Activated naive CD4-positive, alpha-beta T cell treated with anti-CD3 and anti-CD28 coated beads for 36 hours (primary cell): ENCODE data around the gene STRAP. TPM values are rescaled to one million over a fixed set of nuclear protein-coding genes. Genes with fewer than 3 reads are reported as not detected.
"Not testable (repeated sequence)": the region's sequence is repeated elsewhere in the genome, so short reads cannot be mapped to it uniquely, and the experiment has no call there.

ENCODE experiments used
- CTCF ChIA-PET: fragments of 350-600 bp; sonication (Branson Sonifier 250); formaldehyde crosslinking; loops from one replicate; lab custom pipeline; 2021; ENCODE audit warnings: antibody characterized with exemption; lab: Charles Lee
- DNase-seq: peaks from one replicate; pipeline ENCODE4 v3.0.0-alpha.2; 2020
- H3K27ac Mint-ChIP-seq: one replicate; pipeline ENCODE4 v1.8.0; 2021; ENCODE audit warnings: mild to moderate bottlenecking, mixed read lengths
- H3K27me3 Mint-ChIP-seq: one replicate; pipeline ENCODE4 v1.8.0; 2021; ENCODE audit warnings: low read depth, mixed read lengths
- H3K36me3 Mint-ChIP-seq: one replicate; pipeline ENCODE4 v1.8.0; 2021; ENCODE audit warnings: low read depth, mixed read lengths
- H3K4me1 Mint-ChIP-seq: one replicate; pipeline ENCODE4 v1.8.0; 2021; ENCODE audit warnings: low read depth, mixed read lengths
- H3K4me3 Mint-ChIP-seq: one replicate; pipeline ENCODE4 v1.8.0; 2021; ENCODE audit warnings: mild to moderate bottlenecking, moderate library complexity, mixed read lengths
- H3K9me3 Mint-ChIP-seq: one replicate; pipeline ENCODE4 v1.8.0; 2021; ENCODE audit warnings: mixed read lengths
- intact Hi-C: fragments of 100-400 bp; cut with micrococcal nuclease; formaldehyde crosslinking; loops from one replicate; pipeline ENCODE4 v1.15.1; 2023
- total RNA-seq, 2 experiments: library from RNA; stranded (reverse); gene quantifications; one replicate each; pipeline ENCODE4 v1.2.3, GENCODE V29; 2021

Gene STRAP
- total RNA-seq, 2 experiments from 2014 or later = 131 to 133 TPM

- H3K9me3 Mint-ChIP-seq = peaks cover 8% of the 10 kb centered on the region
These were observed 49.4 kb downstream of the STRAP start for GRCh38 chr12:15931590-15932053.

GRCh38 chr12:15932327-15932726 is 50.1 kb downstream of the STRAP start:
- H3K27ac Mint-ChIP-seq = no peak overlapping the region
- DNase-seq = no peak
- H3K36me3 Mint-ChIP-seq = peaks cover 13% of the 10 kb centered on the region
- H3K9me3 Mint-ChIP-seq = peaks cover 8% of the 10 kb centered on the region
- intact Hi-C loops = no loop called here
- CTCF ChIA-PET = no interaction called here
- H3K4me1 Mint-ChIP-seq = peaks cover 8% of the 10 kb centered on the region
- H3K27me3 Mint-ChIP-seq = no peaks in the 10 kb centered on the region
- no peak overlapping the region for H3K4me3 Mint-ChIP-seq

More at GRCh38 chr12:15931590-15932053, 49.4 kb downstream of the STRAP start:
- intact Hi-C loops = no loop called here
- no peak for DNase-seq
- H3K4me1 Mint-ChIP-seq = peaks cover 8% of the 10 kb centered on the region
- H3K27me3 Mint-ChIP-seq = no peaks in the 10 kb centered on the region
- peaks cover 13% of the 10 kb centered on the region for H3K36me3 Mint-ChIP-seq
- peak overlapping the region; percentile 0 for H3K27ac Mint-ChIP-seq
- CTCF ChIA-PET = no interaction called here
- H3K4me3 Mint-ChIP-seq = no peak overlapping the region

GRCh38 chr12:15932971-15933370 is 50.8 kb downstream of the STRAP start:
- CTCF ChIA-PET = no interaction called here
- Mint-ChIP-seq H3K4me1 (peaks cover 8% of the 10 kb centered on the region), H3K9me3 (peaks cover 8% of the 10 kb centered on the region), H3K4me3 (no peak overlapping the region), H3K36me3 (peaks cover 13% of the 10 kb centered on the region), H3K27me3 (no peaks in the 10 kb centered on the region), H3K27ac (no peak overlapping the region)
- DNase-seq = no peak
- intact Hi-C loops = no loop called here

GRCh38 chr12:15933751-15934150 is 51.6 kb downstream of the STRAP start:
- intact Hi-C loops = no loop called here
- Mint-ChIP-seq H3K4me3 (no peak overlapping the region), H3K27me3 (no peaks in the 10 kb centered on the region), H3K9me3 (peaks cover 9% of the 10 kb centered on the region), H3K4me1 (peaks cover 7% of the 10 kb centered on the region), H3K27ac (no peak overlapping the region), H3K36me3 (peaks cover 13% of the 10 kb centered on the region)
- CTCF ChIA-PET = no interaction called here
- DNase-seq = no peak

- no peak overlapping the region for H3K4me3 Mint-ChIP-seq
- H3K36me3 Mint-ChIP-seq = peaks cover 16% of the 10 kb centered on the region
- CTCF ChIA-PET = no interaction called here
- intact Hi-C loops = no loop called here
- H3K27ac Mint-ChIP-seq = no peak overlapping the region
- H3K27me3 Mint-ChIP-seq = no peaks in the 10 kb centered on the region
- DNase-seq = no peak
- H3K4me1 Mint-ChIP-seq = peaks cover 2% of the 10 kb centered on the region
- peaks cover 15% of the 10 kb centered on the region for H3K9me3 Mint-ChIP-seq
These were observed 54.6 kb downstream of the STRAP start for GRCh38 chr12:15936751-15937150.

- Mint-ChIP-seq H3K36me3 (peaks cover 20% of the 10 kb centered on the region), H3K4me1 (no peaks in the 10 kb centered on the region), H3K27me3 (no peaks in the 10 kb centered on the region), H3K27ac (no peak overlapping the region), H3K9me3 (peaks cover 19% of the 10 kb centered on the region), H3K4me3 (no peak overlapping the region)
- intact Hi-C loops = no loop called here
- DNase-seq = no peak
- CTCF ChIA-PET = interaction anchor here (1.1 kb wide), 1 partner anchor 81 kb away, joined by 3 read pairs; no protein-coding TSS in a partner anchor
These were observed 55.7 kb downstream of the STRAP start for GRCh38 chr12:15937902-15938301.

- H3K27me3 Mint-ChIP-seq = no peaks in the 10 kb centered on the region
- DNase-seq = no peak
- H3K27ac Mint-ChIP-seq = no peak overlapping the region
- peaks cover 18% of the 10 kb centered on the region for H3K36me3 Mint-ChIP-seq
- H3K4me1 Mint-ChIP-seq = no peaks in the 10 kb centered on the region
- H3K4me3 Mint-ChIP-seq = no peak overlapping the region
- H3K9me3 Mint-ChIP-seq = peaks cover 17% of the 10 kb centered on the region
- intact Hi-C loops = no loop called here
- CTCF ChIA-PET = interaction anchor here (1.0 to 1.1 kb wide), 2 partner anchors 12 to 82 kb away, joined by 3 read pairs; no protein-coding TSS in a partner anchor
These were observed 56.9 kb downstream of the STRAP start for GRCh38 chr12:15939111-15939510.

- DNase-seq = no peak
- Mint-ChIP-seq H3K36me3 (peaks cover 24% of the 10 kb centered on the region), H3K4me3 (no peak overlapping the region), H3K27ac (no peak overlapping the region), H3K9me3 (peaks cover 24% of the 10 kb centered on the region), H3K4me1 (no peaks in the 10 kb centered on the region), H3K27me3 (no peaks in the 10 kb centered on the region)
- CTCF ChIA-PET = no interaction called here
- intact Hi-C loops = no loop called here
These were observed 60.3 kb downstream of the STRAP start for GRCh38 chr12:15942475-15942874.

- DNase-seq, intact Hi-C loops, H3K4me1 Mint-ChIP-seq, H3K27ac Mint-ChIP-seq, H3K27me3 Mint-ChIP-seq, H3K4me3 Mint-ChIP-seq, CTCF ChIA-PET: not testable (repeated sequence)
- peaks cover 29% of the 10 kb centered on the region for H3K36me3 Mint-ChIP-seq
- H3K9me3 Mint-ChIP-seq = peaks cover 29% of the 10 kb centered on the region
These were observed 61.3 kb downstream of the STRAP start for GRCh38 chr12:15943519-15943918.

GRCh38 chr12:15948461-15948860 is 66.3 kb downstream of the STRAP start:
- CTCF ChIA-PET, H3K27me3 Mint-ChIP-seq, H3K27ac Mint-ChIP-seq, H3K4me3 Mint-ChIP-seq, DNase-seq, intact Hi-C loops, H3K4me1 Mint-ChIP-seq: not testable (repeated sequence)
- H3K36me3 Mint-ChIP-seq = peaks cover 16% of the 10 kb centered on the region
- peaks cover 13% of the 10 kb centered on the region for H3K9me3 Mint-ChIP-seq

Other genes starting within 250 kb of the STRAP start
- gene EPS8, start 93.0 kb upstream of the STRAP start, total RNA-seq = 1 to 10 TPM; 3.2 to 5.6 TPM
- 10 to 100 TPM; 29.8 to 31.0 TPM for gene DERA, start 28.9 kb downstream of the STRAP start, total RNA-seq